Fibroblast of lung (primary cell): ENCODE measurements around the gene NR2F6. TPM values are rescaled to one million over a fixed set of nuclear protein-coding genes. Genes with fewer than 3 reads are reported as not detected.
A peak's percentile ranks its signal among the peaks of the same experiment; 100 is the strongest.

Experiments used
- DNase-seq, 2 donors: peaks; one replicate each; pipeline versions ENCODE4 v3.0.0 to v3.0.0-alpha.2; 2010; ENCODE audit warnings: low read depth in 2 of 2
- H2AFZ ChIP-seq: 2 replicates; pipeline ENCODE4 v1.5.1; 2012; ENCODE audit warnings: low read length, control low read depth, inconsistent platforms
- H3K27ac ChIP-seq: 2 replicates; pipeline ENCODE4 v1.5.1; 2011; ENCODE audit warnings: low read length, control low read depth; ENCODE audit not compliant: insufficient read depth
- H3K27me3 ChIP-seq: 2 replicates; pipeline ENCODE4 v1.5.1; 2011; ENCODE audit warnings: mild to moderate bottlenecking, low read length; ENCODE audit not compliant: control insufficient read depth, insufficient read depth
- H3K36me3 ChIP-seq: 2 replicates; pipeline ENCODE4 v1.5.1; 2011; ENCODE audit warnings: low read length; ENCODE audit not compliant: control insufficient read depth, insufficient read depth
- H3K4me1 ChIP-seq: 2 replicates; pipeline ENCODE4 v1.5.1; 2011; ENCODE audit warnings: low read length; ENCODE audit not compliant: control insufficient read depth, insufficient read depth; ENCODE audit errors: extremely low read depth
- H3K4me2 ChIP-seq: 2 replicates; pipeline ENCODE4 v1.5.1; 2011; ENCODE audit warnings: low read length, control low read depth; ENCODE audit not compliant: insufficient read depth; ENCODE audit errors: extremely low read depth
- H3K4me3 ChIP-seq, 4 experiments: fragments of 200-600 bp in 1 of 4; sonication (generic) in 1 of 4; replicated peaks in 1 of 4; 2 replicates each; pipeline ENCODE4 v1.5.1; 2011 to 2016; ENCODE audit warnings: low read length in 4 of 4, low read depth in 3 of 4, mild to moderate bottlenecking in 3 of 4, control low read depth in 2 of 4, inconsistent platforms in 1 of 4, mixed read lengths in 1 of 4; ENCODE audit not compliant: insufficient read depth in 1 of 4; ENCODE audit errors: control extremely low read depth in 1 of 4
- H3K79me2 ChIP-seq: 2 replicates; pipeline ENCODE4 v1.5.1; 2012; ENCODE audit warnings: mild to moderate bottlenecking, low read length, inconsistent platforms; ENCODE audit not compliant: control insufficient read depth, insufficient read depth
- H3K9ac ChIP-seq: 2 replicates; pipeline ENCODE4 v1.5.1; 2011; ENCODE audit warnings: mild to moderate bottlenecking, low read length, control low read depth; ENCODE audit not compliant: insufficient read depth
- H3K9me3 ChIP-seq: 2 replicates; pipeline ENCODE4 v1.5.1; 2012; ENCODE audit warnings: low read depth, low read length; ENCODE audit not compliant: control insufficient read depth, insufficient read depth
- H4K20me1 ChIP-seq: 2 replicates; pipeline ENCODE4 v1.5.1; 2011; ENCODE audit warnings: low read length; ENCODE audit not compliant: control insufficient read depth, insufficient read depth; ENCODE audit errors: extremely low read depth
- CTCF ChIP-seq, 2 donors: IDR thresholded peaks in 1 of 2; conservative IDR thresholded peaks in 1 of 2; 1 replicate in 1 of 2; 2 replicates in 1 of 2; pipeline ENCODE4 v1.5.1; 2011 to 2012; ENCODE audit warnings: low read length in 2 of 2, control low read depth in 1 of 2, inconsistent platforms in 1 of 2, low read depth in 1 of 2, mild to moderate bottlenecking in 1 of 2
- EZH2 ChIP-seq: IDR thresholded peaks from 2 replicates; pipeline ENCODE4 v1.5.1; 2012; ENCODE audit warnings: low read length, control low read depth, mild to moderate bottlenecking; ENCODE audit errors: missing control alignments
- polyA plus RNA-seq, 2 donors: library from polyadenylated mRNA; depleted of rRNA in 1 of 2; stranded (reverse) in 1 of 2; unstranded in 1 of 2; fragments of >200 nt; gene quantifications; 2 replicates each; pipeline ENCODE4 v1.2.1, GENCODE V29; 2011 to 2012; ENCODE audit warnings: missing spikeins in 1 of 2
- total RNA-seq: library from RNA; depleted of rRNA; stranded (reverse); fragments of >200 nt; gene quantifications from 2 replicates; pipeline ENCODE4 v1.2.1, GENCODE V29; 2014

Gene NR2F6
- total and polyA plus RNA-seq, 2 donors (not counting 1 experiment from before 2014, with no cell fraction given), result 9.6 to 42.4 TPM

DNA sequence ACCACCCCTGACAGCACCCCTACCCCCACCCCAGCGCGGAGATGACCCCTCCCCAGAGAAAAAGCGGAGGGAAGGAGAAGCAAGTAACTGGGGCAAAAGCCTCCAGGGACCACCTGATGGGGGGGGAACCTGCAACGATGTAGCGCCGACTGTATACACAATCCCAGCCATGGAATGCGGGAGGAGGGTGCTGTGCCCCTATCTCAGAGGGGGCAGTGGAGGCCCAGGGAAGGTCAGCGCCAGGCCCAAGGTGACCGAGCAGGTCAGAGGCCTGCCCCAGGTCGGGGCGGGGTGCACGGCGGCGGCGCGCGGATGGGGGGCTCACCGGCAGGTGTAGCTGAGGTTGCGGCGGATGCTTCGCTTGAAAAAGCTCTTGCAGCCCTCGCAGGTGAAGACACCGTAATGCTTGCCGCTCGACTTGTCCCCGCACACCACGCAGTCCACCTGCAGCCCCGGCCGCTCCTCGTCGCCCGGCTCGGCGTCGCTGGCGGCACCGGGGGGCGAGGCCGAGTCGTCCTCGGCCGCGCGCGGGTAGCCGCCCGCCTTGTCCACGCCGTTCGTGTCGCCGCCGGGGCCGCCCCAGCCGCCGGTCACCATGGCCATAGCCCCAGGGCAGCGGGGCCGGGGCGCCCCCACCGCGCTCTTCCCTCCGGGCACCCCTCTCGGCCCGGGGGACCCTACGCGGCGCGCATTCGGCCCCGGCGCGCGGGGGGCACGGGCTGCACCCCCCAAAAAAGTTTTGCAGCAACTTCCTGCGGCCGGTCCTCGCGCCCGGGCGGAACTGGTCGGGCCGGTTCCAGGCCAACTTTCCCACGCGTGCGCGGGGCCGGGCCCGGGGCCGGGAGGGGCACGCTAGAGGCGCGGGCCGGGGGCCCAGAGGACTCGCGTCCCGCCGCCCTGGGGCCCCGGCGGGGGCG, 843 bp downstream of the NR2F6 start:
- H4K20me1 ChIP-seq, result no peaks in the 10 kb centered on the region
- H3K9ac ChIP-seq, result peak overlapping the region; percentile 52
- no peak overlapping the region for H2AFZ ChIP-seq
- H3K4me3 ChIP-seq, result peak overlapping the region; percentile 74 to 84 (median 80)
- H3K36me3 ChIP-seq, result peaks cover 3% of the 10 kb centered on the region
- H3K27me3 ChIP-seq, result no peaks in the 10 kb centered on the region
- peaks cover 40% of the 10 kb centered on the region for H3K79me2 ChIP-seq
- no peaks in the 10 kb centered on the region for H3K9me3 ChIP-seq
- H3K4me1 ChIP-seq, result peaks cover 9% of the 10 kb centered on the region
- no peak for TF ChIP-seq EZH2
- no peak for TF ChIP-seq CTCF (conservative IDR thresholded peaks at IDR 0.05 in 1 of 2, IDR thresholded peaks at IDR 0.05 in 1 of 2; ENCODE audit: low read depth in 1 of 2, low read length in 2 of 2)
- peak overlapping the region; percentile 93 for H3K4me2 ChIP-seq
- H3K27ac ChIP-seq, result peak overlapping the region; percentile 61
- no peak for DNase-seq

DNA sequence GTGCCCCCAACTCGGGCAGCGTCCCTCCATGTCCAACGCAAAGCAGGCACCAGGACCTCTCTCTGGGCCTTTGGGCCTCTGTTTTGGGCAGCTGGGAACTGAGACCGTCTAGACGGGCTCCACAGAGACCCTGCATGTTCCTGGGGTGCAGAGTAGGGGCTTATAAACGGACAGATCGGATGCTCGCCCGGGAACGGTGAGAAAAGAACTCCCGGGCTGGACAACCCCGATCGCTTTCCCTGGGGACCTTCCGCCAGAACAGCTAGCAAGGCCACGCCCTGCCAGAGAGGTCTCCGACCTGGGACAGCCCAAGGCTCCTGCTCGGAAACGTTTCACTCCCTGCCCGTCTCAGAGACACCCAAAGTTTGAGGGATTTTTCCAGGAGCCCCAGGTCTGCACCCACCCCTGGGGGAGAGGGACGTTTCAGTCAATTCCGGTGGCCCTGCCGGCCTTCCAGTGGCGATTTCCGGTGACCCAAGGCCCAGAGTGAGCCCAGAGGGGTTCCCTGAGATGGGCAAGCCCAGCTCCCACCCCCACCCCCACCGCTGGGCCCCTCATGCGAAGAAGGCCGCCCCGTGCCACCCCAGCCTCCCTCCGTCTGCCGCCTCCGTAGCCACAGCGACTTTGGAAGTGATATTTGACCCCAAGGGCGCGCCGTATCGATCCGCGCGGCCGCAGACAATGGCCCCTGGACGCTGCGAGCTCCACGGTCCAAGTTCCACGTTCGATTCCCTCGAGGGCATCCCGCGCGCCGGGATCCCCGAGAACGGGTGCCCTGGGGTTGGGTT, 1.7 kb downstream of the NR2F6 start:
- Histone ChIP-seq H4K20me1 (no peaks in the 10 kb centered on the region), H3K9ac (peak overlapping the region; percentile 52), H3K4me1 (peaks cover 9% of the 10 kb centered on the region), H3K4me2 (peak overlapping the region; percentile 93), H3K4me3 (peak overlapping the region; percentile 74 to 84 (median 80)), H3K27ac (peak overlapping the region; percentile 61), H3K79me2 (peaks cover 40% of the 10 kb centered on the region), H3K36me3 (peaks cover 3% of the 10 kb centered on the region), H3K9me3 (no peaks in the 10 kb centered on the region), H2AFZ (peak overlapping the region; percentile 59), H3K27me3 (no peaks in the 10 kb centered on the region)
- TF ChIP-seq CTCF (conservative IDR thresholded peaks at IDR 0.05 in 1 of 2, IDR thresholded peaks at IDR 0.05 in 1 of 2; ENCODE audit: low read depth in 1 of 2, low read length in 2 of 2) (no peak), EZH2 (no peak)
- peak in 1 of 2 donors; percentile 38 for DNase-seq
